ENCODE data around the gene TMEM134. TPM values are rescaled to one million over a fixed set of nuclear protein-coding genes. Genes with fewer than 3 reads are reported as not detected.

TMEM134 gene
- total and polyA plus RNA-seq, 9 of the 15 experiments (the other 6 are each of a cell fraction or from before 2014, with no cell fraction given), result 0.63 to 48.4 (median 10.7) TPM

DNA sequence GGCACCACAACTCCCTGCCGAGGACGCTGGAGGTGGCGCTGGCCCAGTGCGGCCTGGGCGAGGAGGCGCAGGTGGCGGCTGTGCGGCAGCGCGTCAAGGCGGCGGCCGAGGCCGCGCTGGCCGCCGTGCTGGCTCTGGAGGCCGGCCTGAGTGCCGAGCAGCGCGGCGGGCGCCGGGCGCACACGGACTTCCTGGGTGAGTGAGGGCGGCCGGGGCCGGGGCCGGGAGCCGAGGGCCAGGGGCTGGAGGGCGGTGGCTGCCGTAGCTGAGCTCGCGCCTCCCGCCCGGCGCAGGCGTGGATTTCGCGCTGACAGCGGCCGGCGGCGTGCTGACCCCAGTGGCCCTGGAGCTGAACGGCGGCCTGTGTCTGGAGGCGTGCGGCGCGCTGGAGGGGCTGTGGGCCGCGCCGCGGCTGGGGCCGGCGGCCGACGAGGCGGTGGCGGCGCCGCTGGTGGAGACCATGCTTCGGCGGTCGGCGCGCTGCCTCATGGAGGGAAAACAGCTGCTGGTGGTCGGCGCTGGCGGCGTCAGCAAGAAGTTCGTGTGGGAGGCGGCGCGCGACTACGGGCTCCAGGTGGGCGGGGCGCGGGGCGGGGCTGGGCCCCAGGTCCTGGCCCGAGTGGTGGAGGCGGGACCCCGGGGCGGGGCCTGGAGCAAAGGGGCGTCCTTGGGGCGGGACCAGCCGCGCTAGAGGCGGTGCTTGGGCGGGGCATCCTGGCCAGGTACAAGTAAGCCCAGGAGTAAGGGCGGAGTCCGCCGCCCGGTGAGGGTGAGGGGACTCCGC, 48.2 kb downstream of the TMEM134 start (continued):
- TF ChIP-seq, protein P1, sequence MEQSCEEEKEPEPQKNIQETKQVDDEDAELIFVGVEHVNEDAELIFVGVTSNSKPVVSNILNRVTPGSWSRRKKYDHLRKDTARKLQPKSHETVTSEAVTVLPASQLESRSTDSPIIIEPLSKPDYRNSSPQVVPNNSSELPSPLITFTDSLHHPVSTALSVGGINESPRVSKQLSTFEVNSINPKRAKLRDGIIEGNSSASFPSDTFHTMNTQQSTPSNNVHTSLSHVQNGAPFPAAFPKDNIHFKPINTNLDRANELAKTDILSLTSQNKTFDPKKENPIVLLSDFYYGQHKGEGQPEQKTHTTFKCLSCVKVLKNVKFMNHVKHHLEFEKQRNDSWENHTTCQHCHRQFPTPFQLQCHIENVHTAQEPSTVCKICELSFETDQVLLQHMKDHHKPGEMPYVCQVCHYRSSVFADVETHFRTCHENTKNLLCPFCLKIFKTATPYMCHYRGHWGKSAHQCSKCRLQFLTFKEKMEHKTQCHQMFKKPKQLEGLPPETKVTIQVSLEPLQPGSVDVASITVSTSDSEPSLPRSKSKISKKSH (CRISPR knock-in tag; IDR thresholded peaks at IDR 0.05), result no peak
- TF ChIP-seq ZNF764 (CRISPR knock-in tag; IDR thresholded peaks at IDR 0.05; ENCODE audit: low read depth), result no peak
- TF ChIP-seq, protein P2, sequence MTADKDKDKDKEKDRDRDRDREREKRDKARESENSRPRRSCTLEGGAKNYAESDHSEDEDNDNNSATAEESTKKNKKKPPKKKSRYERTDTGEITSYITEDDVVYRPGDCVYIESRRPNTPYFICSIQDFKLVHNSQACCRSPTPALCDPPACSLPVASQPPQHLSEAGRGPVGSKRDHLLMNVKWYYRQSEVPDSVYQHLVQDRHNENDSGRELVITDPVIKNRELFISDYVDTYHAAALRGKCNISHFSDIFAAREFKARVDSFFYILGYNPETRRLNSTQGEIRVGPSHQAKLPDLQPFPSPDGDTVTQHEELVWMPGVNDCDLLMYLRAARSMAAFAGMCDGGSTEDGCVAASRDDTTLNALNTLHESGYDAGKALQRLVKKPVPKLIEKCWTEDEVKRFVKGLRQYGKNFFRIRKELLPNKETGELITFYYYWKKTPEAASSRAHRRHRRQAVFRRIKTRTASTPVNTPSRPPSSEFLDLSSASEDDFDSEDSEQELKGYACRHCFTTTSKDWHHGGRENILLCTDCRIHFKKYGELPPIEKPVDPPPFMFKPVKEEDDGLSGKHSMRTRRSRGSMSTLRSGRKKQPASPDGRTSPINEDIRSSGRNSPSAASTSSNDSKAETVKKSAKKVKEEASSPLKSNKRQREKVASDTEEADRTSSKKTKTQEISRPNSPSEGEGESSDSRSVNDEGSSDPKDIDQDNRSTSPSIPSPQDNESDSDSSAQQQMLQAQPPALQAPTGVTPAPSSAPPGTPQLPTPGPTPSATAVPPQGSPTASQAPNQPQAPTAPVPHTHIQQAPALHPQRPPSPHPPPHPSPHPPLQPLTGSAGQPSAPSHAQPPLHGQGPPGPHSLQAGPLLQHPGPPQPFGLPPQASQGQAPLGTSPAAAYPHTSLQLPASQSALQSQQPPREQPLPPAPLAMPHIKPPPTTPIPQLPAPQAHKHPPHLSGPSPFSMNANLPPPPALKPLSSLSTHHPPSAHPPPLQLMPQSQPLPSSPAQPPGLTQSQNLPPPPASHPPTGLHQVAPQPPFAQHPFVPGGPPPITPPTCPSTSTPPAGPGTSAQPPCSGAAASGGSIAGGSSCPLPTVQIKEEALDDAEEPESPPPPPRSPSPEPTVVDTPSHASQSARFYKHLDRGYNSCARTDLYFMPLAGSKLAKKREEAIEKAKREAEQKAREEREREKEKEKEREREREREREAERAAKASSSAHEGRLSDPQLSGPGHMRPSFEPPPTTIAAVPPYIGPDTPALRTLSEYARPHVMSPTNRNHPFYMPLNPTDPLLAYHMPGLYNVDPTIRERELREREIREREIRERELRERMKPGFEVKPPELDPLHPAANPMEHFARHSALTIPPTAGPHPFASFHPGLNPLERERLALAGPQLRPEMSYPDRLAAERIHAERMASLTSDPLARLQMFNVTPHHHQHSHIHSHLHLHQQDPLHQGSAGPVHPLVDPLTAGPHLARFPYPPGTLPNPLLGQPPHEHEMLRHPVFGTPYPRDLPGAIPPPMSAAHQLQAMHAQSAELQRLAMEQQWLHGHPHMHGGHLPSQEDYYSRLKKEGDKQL (CRISPR knock-in tag; IDR thresholded peaks at IDR 0.05; ENCODE audit: borderline replicate concordance), result no peak
- TF ChIP-seq, protein P3, sequence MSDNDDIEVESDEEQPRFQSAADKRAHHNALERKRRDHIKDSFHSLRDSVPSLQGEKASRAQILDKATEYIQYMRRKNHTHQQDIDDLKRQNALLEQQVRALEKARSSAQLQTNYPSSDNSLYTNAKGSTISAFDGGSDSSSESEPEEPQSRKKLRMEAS (CRISPR knock-in tag; IDR thresholded peaks at IDR 0.05), result peak; percentile 54; the same call in 1 of the 2 replicates
- no peak for TF ChIP-seq ZNF551 (CRISPR knock-in tag; IDR thresholded peaks at IDR 0.05)
- TF ChIP-seq, protein P4, sequence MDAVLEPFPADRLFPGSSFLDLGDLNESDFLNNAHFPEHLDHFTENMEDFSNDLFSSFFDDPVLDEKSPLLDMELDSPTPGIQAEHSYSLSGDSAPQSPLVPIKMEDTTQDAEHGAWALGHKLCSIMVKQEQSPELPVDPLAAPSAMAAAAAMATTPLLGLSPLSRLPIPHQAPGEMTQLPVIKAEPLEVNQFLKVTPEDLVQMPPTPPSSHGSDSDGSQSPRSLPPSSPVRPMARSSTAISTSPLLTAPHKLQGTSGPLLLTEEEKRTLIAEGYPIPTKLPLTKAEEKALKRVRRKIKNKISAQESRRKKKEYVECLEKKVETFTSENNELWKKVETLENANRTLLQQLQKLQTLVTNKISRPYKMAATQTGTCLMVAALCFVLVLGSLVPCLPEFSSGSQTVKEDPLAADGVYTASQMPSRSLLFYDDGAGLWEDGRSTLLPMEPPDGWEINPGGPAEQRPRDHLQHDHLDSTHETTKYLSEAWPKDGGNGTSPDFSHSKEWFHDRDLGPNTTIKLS (IDR thresholded peaks at IDR 0.05; ENCODE audit: borderline replicate concordance, low read depth), result peak; percentile 67; the same call in 1 of the 2 replicates
- TF ChIP-seq NCOA4 (IDR thresholded peaks at IDR 0.05; ENCODE audit: partially characterized antibody), result no peak
- no peak for TF ChIP-seq GTF2E2 (tag; IDR thresholded peaks at IDR 0.05)
- TF ChIP-seq SIX5 (IDR thresholded peaks at IDR 0.05; ENCODE audit: borderline replicate concordance in 1 of 2, insufficient read depth in 1 of 2, low read depth in 1 of 2, low read length in 2 of 2), result no peak
- TF ChIP-seq, protein P5, sequence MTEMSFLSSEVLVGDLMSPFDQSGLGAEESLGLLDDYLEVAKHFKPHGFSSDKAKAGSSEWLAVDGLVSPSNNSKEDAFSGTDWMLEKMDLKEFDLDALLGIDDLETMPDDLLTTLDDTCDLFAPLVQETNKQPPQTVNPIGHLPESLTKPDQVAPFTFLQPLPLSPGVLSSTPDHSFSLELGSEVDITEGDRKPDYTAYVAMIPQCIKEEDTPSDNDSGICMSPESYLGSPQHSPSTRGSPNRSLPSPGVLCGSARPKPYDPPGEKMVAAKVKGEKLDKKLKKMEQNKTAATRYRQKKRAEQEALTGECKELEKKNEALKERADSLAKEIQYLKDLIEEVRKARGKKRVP (CRISPR knock-in tag; IDR thresholded peaks at IDR 0.05), result no peak
- TF ChIP-seq HNRNPL (IDR thresholded peaks at IDR 0.05; ENCODE audit: low read depth, low read length), result no peak
- no peak for TF ChIP-seq ZNF217 (CRISPR knock-in tag; IDR thresholded peaks at IDR 0.05)

Measured in K562 (cell line).